Neural crest cell (in vitro differentiated cells): ENCODE measurements around the gene CYTH2. TPM values are rescaled to one million over a fixed set of nuclear protein-coding genes. Genes with fewer than 3 reads are reported as not detected.

Experiments
- DNase-seq: peaks from one replicate; pipeline ENCODE4 v3.0.0; 2021; ENCODE audit warnings: low read depth, mixed read lengths, low spot score
- H3K27ac Mint-ChIP-seq: one replicate; pipeline ENCODE4 v1.8.0; 2021; ENCODE audit warnings: mild to moderate bottlenecking, mixed read lengths; ENCODE audit not compliant: unreplicated experiment
- H3K27me3 Mint-ChIP-seq: 2 replicates; pipeline ENCODE4 v1.8.0; 2021; ENCODE audit warnings: low read depth, mild to moderate bottlenecking, mixed read lengths
- H3K36me3 Mint-ChIP-seq: 2 replicates; pipeline ENCODE4 v1.8.0; 2021; ENCODE audit warnings: low read depth, mild to moderate bottlenecking, mixed read lengths
- H3K4me1 Mint-ChIP-seq: 2 replicates; pipeline ENCODE4 v1.8.0; 2021; ENCODE audit warnings: mixed read lengths
- H3K4me3 Mint-ChIP-seq: one replicate; pipeline ENCODE4 v1.8.0; 2021; ENCODE audit warnings: mild to moderate bottlenecking, mixed read lengths
- H3K9me3 Mint-ChIP-seq: 2 replicates; pipeline ENCODE4 v1.8.0; 2021; ENCODE audit warnings: mixed read lengths
- total RNA-seq: library from RNA; stranded (reverse); gene quantifications from 2 replicates; pipeline ENCODE4 v1.2.1, GENCODE V29; 2021
- TF ChIP-seq, protein P1 (sequence below): fragments of 200-600 bp; sonication (generic); conservative IDR thresholded peaks from 2 replicates; pipeline ENCODE4 v1.5.0; 2021; ENCODE audit warnings: antibody characterized with exemption, mild to moderate bottlenecking

The CYTH2 gene
- total RNA-seq, 1 donor from 2014 or later: 196 TPM

DNA sequence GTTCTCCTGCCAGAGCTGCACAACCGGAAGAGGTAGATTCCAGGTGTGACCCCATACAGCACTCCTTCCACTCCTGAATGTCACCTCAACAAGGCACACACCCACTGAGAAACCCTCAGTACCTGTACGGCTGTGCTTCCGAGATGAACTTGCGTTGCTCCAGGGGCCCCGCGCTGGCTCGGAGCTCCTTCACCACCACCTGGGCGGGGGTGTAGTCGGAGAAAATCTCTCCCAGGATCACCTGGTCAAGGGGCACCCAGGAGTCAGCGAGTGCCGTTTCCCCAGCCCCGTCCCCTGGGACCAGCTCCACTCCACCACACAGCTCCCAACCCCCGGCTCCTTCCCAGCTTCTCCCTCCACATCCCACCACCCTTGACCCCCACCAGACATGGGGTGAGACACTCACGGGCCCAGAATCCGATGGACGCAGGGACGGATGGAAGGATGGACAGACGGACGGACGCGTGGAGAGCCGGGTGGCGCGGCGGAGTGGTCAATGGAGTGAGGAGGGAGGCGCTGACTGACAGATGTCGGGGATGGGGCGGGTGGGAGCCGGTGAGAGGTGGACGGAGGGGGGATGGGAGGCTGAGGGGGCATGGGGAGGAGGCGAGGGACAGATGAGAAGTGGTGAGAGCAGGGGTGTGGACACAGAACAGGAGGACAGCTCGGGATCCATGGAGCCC is 39.7 kb downstream of the CYTH2 start:
- H3K27me3 Mint-ChIP-seq: peaks cover 34% of the 10 kb centered on the region
- no peak for DNase-seq
- no peaks in the 10 kb centered on the region for H3K9me3 Mint-ChIP-seq
- TF ChIP-seq, protein P1, sequence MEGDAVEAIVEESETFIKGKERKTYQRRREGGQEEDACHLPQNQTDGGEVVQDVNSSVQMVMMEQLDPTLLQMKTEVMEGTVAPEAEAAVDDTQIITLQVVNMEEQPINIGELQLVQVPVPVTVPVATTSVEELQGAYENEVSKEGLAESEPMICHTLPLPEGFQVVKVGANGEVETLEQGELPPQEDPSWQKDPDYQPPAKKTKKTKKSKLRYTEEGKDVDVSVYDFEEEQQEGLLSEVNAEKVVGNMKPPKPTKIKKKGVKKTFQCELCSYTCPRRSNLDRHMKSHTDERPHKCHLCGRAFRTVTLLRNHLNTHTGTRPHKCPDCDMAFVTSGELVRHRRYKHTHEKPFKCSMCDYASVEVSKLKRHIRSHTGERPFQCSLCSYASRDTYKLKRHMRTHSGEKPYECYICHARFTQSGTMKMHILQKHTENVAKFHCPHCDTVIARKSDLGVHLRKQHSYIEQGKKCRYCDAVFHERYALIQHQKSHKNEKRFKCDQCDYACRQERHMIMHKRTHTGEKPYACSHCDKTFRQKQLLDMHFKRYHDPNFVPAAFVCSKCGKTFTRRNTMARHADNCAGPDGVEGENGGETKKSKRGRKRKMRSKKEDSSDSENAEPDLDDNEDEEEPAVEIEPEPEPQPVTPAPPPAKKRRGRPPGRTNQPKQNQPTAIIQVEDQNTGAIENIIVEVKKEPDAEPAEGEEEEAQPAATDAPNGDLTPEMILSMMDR: no peak
- peaks cover 10% of the 10 kb centered on the region for H3K4me1 Mint-ChIP-seq
- H3K4me3 Mint-ChIP-seq: no peak overlapping the region
- no peak overlapping the region for H3K27ac Mint-ChIP-seq
- no peaks in the 10 kb centered on the region for H3K36me3 Mint-ChIP-seq

DNA sequence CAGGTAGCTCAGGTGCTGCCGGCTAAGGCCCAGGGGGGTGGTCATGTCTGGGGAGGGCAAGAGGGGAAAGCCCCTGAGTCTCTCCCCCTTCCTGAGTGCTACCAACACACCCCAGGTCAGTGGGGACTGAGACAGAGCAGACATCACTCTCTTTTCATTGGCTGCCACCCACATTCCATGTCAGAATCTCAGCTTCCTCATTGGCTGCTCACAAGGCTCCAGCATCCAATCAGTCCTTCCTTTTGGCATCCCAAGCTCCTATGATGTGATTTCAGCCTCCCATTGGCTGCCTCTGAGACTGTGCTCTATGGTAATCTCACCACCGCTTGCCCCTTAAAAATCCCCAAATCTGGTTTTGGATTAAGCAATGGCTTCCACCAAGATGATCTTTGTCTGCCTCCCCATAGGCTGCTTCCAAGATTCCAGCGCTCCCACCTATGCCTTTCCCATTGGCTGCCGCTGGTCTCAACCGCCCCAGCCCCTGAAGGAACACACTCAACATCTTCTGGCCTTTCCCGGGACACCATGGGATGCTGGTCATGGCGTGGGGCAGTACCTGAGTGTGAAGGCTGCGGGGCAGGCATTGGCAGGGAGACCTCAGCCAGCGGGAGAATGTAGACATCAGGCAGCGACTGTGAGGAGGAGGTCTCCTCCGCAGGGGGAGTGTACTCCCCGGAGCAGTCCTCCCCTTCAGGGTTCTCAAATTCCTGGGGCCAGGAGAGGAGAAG is 40.5 kb downstream of the CYTH2 start:
- DNase-seq: no peak
- H3K36me3 Mint-ChIP-seq: no peaks in the 10 kb centered on the region
- peak overlapping the region; percentile 54 for H3K4me3 Mint-ChIP-seq

DNA sequence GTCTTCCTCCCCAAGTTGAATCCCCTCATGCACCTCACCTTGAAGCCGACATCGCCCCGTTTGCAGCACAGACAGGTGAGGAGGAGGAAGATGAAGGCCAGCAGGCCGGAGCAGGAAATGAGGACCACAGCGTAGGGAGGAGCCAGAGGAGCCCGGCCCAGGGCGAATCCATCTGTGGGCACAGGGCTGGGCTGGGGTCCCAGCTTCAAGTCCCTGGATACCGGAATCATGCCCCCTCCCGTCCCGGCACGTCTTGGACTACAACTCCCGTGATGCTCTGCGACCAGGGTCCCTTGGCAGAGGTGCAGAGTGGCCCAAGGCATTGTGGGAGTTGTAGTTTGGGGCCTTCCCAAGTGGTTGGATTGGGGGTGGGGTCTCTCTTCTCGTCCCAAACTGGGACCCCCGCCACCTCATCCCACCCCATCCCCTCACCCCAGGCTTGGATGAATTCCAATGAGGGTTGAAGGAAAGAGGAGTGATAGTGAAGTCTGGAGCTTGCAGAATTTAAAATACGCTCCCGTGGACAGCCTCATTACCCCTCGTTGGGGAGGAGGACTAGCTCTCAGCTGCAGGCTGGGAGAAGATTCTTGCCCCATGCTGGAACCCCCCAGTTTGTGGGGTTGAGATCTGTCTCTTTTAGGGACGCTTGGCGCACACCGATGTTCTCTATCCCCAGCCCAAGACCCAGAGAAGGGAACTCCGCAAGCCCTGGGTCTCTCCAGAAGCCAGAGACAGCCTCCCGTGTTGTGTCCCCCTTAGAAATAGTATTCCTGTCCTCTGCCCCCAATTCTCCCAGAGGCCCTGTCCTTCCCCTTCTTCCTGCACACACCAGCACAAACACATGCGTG is 41.5 kb downstream of the CYTH2 start:
- H3K4me3 Mint-ChIP-seq: peak overlapping the region; percentile 83
- no peaks in the 10 kb centered on the region for H3K9me3 Mint-ChIP-seq
- TF ChIP-seq, protein P1: no peak
- H3K4me1 Mint-ChIP-seq: peaks cover 14% of the 10 kb centered on the region
- no peak overlapping the region for H3K27ac Mint-ChIP-seq
- H3K36me3 Mint-ChIP-seq: no peaks in the 10 kb centered on the region
- H3K27me3 Mint-ChIP-seq: peaks cover 36% of the 10 kb centered on the region
- DNase-seq: peak; percentile 68

More for the DNA sequence above, 40.5 kb downstream of the CYTH2 start:
- TF ChIP-seq, protein P1: no peak
- Mint-ChIP-seq H3K4me1 (peaks cover 14% of the 10 kb centered on the region), H3K27me3 (peaks cover 36% of the 10 kb centered on the region), H3K9me3 (no peaks in the 10 kb centered on the region), H3K27ac (no peak overlapping the region)

DNA sequence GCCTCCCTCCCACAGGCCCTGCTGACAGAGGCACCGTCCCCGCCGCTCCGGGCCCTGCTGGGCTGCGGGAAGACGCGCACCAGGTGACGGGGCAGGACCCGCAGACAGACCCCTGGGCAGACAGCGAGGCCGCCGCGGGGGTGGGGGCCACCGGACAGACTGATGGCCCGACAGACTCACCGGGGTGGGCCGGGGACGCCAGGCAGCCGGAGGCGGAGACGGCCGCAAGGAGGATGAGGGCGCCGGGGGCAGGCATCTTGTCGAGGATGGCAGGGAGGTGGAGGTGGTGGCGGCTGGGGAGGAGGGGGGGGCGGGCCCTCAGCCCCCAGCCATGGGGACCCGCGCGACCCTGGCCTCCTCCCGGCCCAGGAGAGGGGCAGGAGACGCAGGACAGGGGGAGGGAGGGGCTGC is 42.2 kb downstream of the CYTH2 start:
- DNase-seq: no peak
- TF ChIP-seq, protein P1: no peak
- peaks cover 14% of the 10 kb centered on the region for H3K4me1 Mint-ChIP-seq
- no peaks in the 10 kb centered on the region for H3K36me3 Mint-ChIP-seq
- H3K27me3 Mint-ChIP-seq: peaks cover 34% of the 10 kb centered on the region
- H3K27ac Mint-ChIP-seq: no peak overlapping the region
- H3K4me3 Mint-ChIP-seq: peak overlapping the region; percentile 83
- no peaks in the 10 kb centered on the region for H3K9me3 Mint-ChIP-seq

DNA sequence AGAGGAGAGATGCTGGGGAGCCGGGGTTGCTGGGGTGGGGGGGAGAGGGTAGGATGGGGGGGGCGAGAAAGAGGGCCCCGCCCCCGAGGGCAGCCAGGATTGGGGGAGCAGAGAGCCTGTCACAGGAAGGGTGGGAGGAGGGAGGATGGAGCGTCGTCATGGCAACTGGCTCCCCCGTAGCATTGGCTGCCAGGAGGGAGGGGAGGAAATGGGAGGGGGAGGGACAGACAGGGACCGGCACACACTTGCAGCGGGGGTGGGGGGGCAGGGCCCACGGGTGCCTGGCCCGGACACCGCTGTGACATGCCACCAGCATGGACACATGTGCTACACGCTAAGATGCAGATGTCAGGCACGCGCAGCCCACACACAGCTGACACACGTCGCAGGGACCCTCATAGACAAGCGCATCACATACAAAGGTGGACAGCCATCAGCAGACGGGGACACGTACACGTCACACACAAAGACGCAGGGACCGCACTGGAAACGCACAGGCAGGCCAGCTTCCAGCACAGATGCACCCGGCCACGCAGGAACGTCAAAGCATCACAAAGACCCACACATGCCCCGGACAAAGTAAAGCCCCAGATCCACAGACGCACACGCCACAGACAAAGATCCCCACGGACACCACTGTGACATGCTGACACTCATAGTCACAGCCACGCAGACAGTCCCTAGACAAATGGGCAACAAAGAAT is 42.8 kb downstream of the CYTH2 start, which contains the start of gene LMTK3:
Gene LMTK3 (minus strand): TSS at position 36 of the 704 bp plus-strand sequence. CDS start 259 bp downstream, outside the sequence.
- H3K27ac Mint-ChIP-seq: no peak within 1 kb of the TSS
- DNase-seq: no peak
- peaks cover 14% of the 10 kb centered on the region for H3K4me1 Mint-ChIP-seq
- H3K4me3 Mint-ChIP-seq: peak within 1 kb of the TSS; percentile 83
- H3K27me3 Mint-ChIP-seq: peaks cover 35% of the 10 kb centered on the region
- TF ChIP-seq, protein P1: no peak
- H3K9me3 Mint-ChIP-seq: no peaks in the 10 kb centered on the region
- H3K36me3 Mint-ChIP-seq: no peaks in the 10 kb centered on the region
